ENCODE measurements around the gene CCHCR1.
"Not testable (repeated sequence)": the region's sequence is repeated elsewhere in the genome, so short reads cannot be mapped to it uniquely, and the experiment has no call there.

Gene CCHCR1

GRCh38 chr6:31183287-31183686 lies 25.7 kb upstream of the CCHCR1 start:
- not testable (repeated sequence) for DNase-seq

- peak; percentile 81 for DNase-seq
Observed at GRCh38 chr6:31180500-31180899, 22.9 kb upstream of the CCHCR1 start.

- DNase-seq, result no peak
Observed at GRCh38 chr6:31179896-31180295, 22.3 kb upstream of the CCHCR1 start.

GRCh38 chr6:31179042-31179386 lies 21.4 kb upstream of the CCHCR1 start:
- DNase-seq, result no peak

- peak; percentile 19 for DNase-seq
Observed at GRCh38 chr6:31178143-31179041, 20.8 kb upstream of the CCHCR1 start.

GRCh38 chr6:31175971-31176370 lies 18.4 kb upstream of the CCHCR1 start:
- DNase-seq, result peak; percentile 89

- DNase-seq, result no peak
Observed at GRCh38 chr6:31174378-31174777, 16.8 kb upstream of the CCHCR1 start.

- DNase-seq, result no peak
Observed at GRCh38 chr6:31173406-31173805, 15.8 kb upstream of the CCHCR1 start.

- DNase-seq, result no peak
Observed at GRCh38 chr6:31172973-31173384, 15.4 kb upstream of the CCHCR1 start.

GRCh38 chr6:31171931-31172905 lies 14.6 kb upstream of the CCHCR1 start:
- DNase-seq, result no peak

GRCh38 chr6:31170987-31171671 lies 13.5 kb upstream of the CCHCR1 start:
- DNase-seq, result no peak

- no peak for DNase-seq
Observed at GRCh38 chr6:31170600-31170881, 12.9 kb upstream of the CCHCR1 start, which contains the start of gene POU5F1. TSS of gene POU5F1 (minus strand) at chr6:31170682. CDS start at chr6:31170620, 62 bp downstream.

- DNase-seq, result not testable (repeated sequence)
Observed at GRCh38 chr6:31169858-31170599, 12.4 kb upstream of the CCHCR1 start.

GRCh38 chr6:31169123-31169857 lies 11.7 kb upstream of the CCHCR1 start:
- DNase-seq, result no peak

- no peak for DNase-seq
Observed at GRCh38 chr6:31168606-31169005, 11.0 kb upstream of the CCHCR1 start.

GRCh38 chr6:31165986-31166385 lies 8.4 kb upstream of the CCHCR1 start:
- no peak for DNase-seq

- DNase-seq, result not testable (repeated sequence)
Observed at GRCh38 chr6:31165064-31165832, 7.6 kb upstream of the CCHCR1 start.

- not testable (repeated sequence) for DNase-seq
Observed at GRCh38 chr6:31164475-31165063, 7.0 kb upstream of the CCHCR1 start.

GRCh38 chr6:31163922-31164321 lies 6.3 kb upstream of the CCHCR1 start:
- no peak for DNase-seq

GRCh38 chr6:31162463-31163165 lies 5.0 kb upstream of the CCHCR1 start:
- DNase-seq, result no peak

All from fibroblast of skin of right biceps (primary cell).